Left lobe of liver (tissue), 2 donors: ENCODE data around the gene CYP2C18. TPM values are rescaled to one million over a fixed set of nuclear protein-coding genes. Genes with fewer than 3 reads are reported as not detected.
"Not testable (repeated sequence)": the region's sequence is repeated elsewhere in the genome, so short reads cannot be mapped to it uniquely, and the experiment has no call there.

Source experiments
- ATAC-seq: fragments of 200-7000 bp; cut with Tn5 transposase; one replicate; pipeline ENCODE4 v1.9.1; 2020; ENCODE audit warnings: mild to moderate bottlenecking, moderate library complexity
- DNase-seq: peaks from one replicate; pipeline ENCODE4 v3.0.0-alpha.2; 2020; ENCODE audit warnings: low spot score
- total RNA-seq: library from RNA; stranded (reverse); gene quantifications from one replicate; pipeline ENCODE4 v1.2.1, GENCODE V29; 2021
- donor health status: DM: no; HTN: no; CAD: no; lungs with moderate emphysema.
- donor health status: DM: no; HTN: yes; CAD: no.

The CYP2C18 gene
- total RNA-seq, 1 donor from 2014 or later: 110 TPM

DNA sequence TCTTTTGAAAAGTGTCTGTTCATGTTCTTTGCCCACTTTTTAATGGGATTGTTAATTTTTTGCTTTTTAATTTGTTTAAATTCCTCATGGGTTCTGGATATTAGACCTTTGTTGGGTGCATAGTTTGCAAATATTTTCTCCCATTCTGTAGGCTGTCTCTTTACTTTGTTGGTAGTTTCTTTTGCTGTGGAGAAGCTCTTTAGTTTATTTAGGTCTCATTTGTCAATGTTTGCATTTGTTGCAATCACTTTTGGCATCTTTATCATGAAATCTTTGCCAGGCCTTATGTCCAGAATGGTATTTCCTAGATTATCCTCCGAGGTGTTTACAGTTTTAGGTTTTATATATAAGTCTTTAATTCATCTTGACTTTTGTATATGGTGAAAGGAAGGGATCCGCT is 55.1 kb downstream of the CYP2C18 start:
- DNase-seq: no peak
- ATAC-seq: peak; percentile 31

DNA sequence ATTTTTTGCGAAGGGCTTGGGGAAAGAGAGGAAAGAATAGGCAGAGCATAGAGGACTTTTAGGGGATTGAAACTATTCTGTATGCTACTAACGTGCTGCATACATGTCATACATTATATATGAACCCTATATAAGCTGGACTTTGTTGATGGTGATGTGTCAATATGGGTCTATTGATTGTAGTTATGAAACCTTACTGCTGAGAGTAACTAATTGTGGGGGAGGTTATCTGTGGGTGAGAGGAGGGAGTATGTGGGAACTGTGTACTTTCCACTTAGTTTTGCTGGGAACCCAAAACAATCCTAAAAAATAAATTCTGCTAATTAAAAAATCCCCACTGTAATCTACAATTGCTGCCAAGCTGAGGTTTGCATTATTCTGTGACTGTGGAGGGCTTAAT is 63.6 kb downstream of the CYP2C18 start:
- DNase-seq (no peak), ATAC-seq (peak; percentile 65)

DNA sequence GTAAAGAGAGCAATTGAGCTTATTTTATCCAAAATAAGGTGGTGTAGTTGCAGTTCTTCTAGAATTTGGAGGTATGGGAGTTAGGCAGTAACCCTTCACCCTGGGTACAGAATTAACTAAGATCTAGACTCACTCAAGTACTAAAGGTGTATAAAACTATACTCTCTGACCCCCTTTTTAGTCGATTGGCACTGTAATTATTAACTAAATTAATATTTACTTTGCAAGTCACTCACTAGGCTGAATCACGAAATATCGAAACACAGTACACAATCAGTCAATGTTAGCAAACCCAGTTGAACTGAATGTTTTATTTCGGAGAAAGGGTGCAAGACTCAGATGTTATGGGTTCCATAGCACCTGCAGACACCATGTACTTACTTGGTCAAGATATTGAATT is 64.3 kb downstream of the CYP2C18 start:
- peak; percentile 81 for ATAC-seq

DNA sequence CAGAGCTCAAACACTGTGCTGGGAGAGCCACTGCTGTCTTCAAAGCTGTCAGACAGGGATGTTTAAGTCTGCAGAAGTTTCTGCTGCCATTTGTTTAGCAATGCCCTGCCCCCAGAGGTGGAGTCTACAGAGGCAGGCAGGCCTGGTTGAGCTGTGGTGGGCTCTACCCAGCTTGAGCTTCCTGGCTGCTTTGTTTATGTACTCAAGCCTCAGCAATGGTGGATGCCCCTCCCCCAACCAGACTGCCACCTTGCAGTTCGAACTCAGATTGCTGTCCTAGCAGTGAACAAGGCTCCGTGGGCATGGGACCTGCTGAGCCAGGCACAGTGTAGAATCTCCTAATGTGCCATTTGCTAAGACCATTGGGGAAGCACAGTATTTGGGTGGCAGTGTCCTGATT is 74.4 kb downstream of the CYP2C18 start:
- ATAC-seq: no peak
- DNase-seq: no peak

More for the DNA sequence above, 64.3 kb downstream of the CYP2C18 start:
- DNase-seq: no peak

- no peak for DNase-seq
- peak; percentile 69 for ATAC-seq
Measured at GRCh38 chr10:94760586-94761178, 77.2 kb downstream of the CYP2C18 start.

GRCh38 chr10:94762393-94762792 is 78.9 kb downstream of the CYP2C18 start, which contains the start of gene CYP2C19:
CYP2C19 (plus strand) TSS chr10:94762681; CDS start chr10:94762706, 25 bp downstream.
- DNase-seq (no peak), ATAC-seq (peak; percentile 17)

DNA sequence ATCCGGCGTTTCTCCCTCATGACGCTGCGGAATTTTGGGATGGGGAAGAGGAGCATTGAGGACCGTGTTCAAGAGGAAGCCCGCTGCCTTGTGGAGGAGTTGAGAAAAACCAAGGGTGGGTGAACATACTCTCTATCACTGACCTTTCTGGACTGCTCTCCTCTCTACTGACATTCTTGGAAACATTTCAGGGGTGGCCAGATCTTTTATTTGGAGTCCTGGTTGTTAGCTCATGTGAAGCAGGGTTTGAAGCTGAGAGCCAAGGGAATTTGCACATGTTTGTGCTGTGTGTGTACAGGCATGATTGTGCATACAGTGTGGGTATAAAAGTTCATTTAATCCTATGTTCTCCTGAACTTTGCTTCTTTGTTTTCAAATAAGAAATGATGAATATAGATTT is 91.9 kb downstream of the CYP2C18 start:
- not testable (repeated sequence) for DNase-seq
- peak; percentile 79 for ATAC-seq

DNA sequence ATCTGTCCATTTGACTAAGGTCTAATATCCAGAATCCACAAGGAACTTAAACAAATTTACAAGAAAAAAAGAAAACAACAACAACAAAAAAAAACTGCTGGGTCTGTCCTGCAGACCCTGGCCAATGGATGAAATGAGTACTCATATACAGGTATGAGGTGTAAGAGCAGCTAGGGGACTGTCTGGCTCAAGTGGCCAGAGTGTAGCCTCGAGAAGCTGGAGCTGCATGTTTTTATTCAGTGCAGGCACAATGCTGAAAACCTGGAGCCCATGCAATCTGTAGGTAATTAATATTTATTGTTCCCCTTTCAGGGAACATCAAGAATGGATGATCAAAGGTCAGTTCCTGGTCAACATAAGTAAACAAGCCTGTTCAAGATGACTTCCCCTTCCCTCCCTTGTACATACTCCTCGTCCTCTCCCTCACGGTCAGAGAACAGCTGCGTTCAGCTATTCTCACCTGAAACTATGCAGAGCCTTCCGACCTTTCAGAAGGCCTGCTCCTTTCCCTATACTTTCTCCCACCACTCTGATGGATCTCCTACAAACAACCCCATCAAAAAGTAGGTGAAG is 94.4 kb downstream of the CYP2C18 start:
- DNase-seq (no peak), ATAC-seq (peak; percentile 52)

DNA sequence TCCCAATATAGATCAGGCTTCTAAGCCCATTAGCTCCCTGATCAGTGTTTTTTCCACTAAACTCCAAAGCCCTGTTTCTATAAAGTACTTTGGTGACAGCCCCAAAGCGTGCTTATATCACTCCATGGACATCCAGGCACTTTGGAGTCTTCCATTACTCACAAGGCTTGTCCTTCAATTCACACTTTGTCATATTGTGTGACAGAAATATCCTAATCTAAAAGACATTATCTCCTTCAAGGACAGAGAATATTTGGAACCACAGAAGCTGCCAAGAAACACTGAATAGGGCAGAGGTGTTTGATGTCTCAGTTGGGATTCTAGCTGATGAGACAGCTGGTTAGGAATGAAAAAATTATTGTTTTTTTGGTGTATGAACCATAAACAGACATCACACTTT is 97.3 kb downstream of the CYP2C18 start:
- DNase-seq (no peak), ATAC-seq (no peak)

DNA sequence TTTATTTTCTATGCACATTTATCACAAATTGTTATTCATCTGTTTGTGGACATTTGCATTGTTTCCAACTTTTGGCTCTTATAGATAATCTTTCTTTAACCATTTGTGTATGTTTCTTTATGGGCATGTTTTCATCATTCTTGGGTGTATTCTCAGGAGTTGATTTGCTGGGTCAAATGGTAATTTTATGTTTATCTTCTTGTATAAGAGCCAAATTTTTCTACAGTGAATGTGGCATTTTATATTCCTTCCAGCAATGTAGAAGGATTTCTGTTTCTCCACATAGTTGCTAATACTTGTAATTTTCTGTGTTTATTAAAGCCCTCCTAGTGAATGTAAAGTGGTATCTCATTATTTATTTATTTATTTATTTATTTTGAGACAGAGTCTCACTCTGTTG is 100.7 kb downstream of the CYP2C18 start:
- ATAC-seq: no peak
- DNase-seq: no peak

DNA sequence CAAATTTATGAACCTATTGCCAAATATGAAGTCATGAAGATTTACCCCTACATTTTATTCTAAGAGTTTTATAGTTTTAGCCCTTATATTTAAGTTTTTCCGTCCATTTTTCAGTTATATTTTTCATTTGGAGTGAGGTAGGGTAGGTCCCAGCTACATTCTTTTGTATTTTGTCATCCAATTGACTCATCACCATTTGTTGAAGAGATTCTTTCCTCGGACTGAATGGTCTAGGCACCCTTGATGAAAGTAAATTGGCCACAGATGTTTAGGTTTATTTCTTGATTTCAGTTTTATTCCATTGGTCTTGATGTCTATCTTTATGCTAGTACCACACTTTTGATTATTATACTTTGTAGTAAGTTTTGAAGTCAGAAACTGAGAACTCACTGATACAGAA is 101.7 kb downstream of the CYP2C18 start:
- DNase-seq: no peak
- no peak for ATAC-seq

Other genes starting within 250 kb of the CYP2C18 start
- gene HELLS, start 137.9 kb upstream of the CYP2C18 start, total RNA-seq: 1.6 TPM
- 13.0 TPM for gene CYP2C19, start 79.0 kb downstream of the CYP2C18 start, total RNA-seq